Cerebellar nuclear complex (tissue), 1 donor: ENCODE measurements around the gene TMEM178B.
"Not testable (repeated sequence)": the region's sequence is repeated elsewhere in the genome, so short reads cannot be mapped to it uniquely, and the experiment has no call there.

Experiments used
- DNase-seq, 2 experiments: peaks; one replicate each; lab custom pipeline; 2025; lab: John Stamatoyannopoulos, UW

Gene TMEM178B

DNA sequence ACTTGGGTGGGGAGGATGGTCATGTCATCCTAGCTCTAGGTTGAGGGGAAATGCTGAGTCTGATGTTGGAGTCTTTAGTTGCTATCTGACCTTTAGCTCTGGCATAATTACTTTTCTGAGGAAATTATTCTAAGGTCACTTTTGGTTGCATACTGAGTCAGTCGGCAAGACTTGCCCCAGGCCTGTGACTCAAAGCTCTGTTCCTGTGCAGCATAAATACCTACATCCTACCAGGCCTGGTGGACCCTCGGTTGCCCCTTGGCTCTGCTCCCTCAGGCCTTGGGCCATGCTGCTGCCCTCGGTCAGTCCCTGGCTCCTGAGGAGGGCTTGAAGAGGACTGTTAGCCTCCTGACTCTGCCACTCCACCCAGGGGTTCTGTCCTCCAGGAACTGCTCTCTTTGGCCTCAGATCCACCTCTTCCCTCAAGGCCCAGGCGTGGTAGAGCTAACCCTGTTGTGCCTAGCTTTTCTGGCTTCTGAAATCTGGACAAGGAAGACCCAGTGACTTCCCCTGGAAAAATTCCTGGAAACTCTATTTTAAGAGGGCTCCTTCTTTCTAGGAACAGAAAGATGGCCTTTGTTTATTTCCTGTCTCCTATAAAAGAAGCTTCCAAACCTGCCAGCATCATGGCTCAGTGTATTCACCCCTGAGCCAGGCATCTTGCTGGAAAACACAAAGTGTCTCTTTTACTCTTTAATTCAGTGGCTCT is 71.2 kb downstream of the TMEM178B start:
- DNase-seq = no peak

DNA sequence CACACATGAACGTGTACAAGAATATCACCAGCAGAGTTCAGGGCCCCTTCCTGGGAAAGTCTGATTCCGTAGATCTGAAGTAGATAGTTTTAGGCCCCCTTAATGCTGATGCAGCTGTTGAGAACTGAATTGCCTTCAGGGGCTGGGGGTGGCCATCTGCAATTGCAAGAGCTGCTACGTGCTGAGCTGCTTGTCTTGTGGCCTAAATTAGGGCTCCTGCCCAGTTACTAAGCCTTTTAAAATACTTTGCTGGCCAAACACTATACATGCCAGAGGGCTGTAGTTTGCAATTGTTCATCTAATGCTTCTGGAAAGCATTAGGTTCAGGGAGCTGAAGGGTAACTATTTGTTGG is 71.7 kb downstream of the TMEM178B start:
- no peak for DNase-seq

DNA sequence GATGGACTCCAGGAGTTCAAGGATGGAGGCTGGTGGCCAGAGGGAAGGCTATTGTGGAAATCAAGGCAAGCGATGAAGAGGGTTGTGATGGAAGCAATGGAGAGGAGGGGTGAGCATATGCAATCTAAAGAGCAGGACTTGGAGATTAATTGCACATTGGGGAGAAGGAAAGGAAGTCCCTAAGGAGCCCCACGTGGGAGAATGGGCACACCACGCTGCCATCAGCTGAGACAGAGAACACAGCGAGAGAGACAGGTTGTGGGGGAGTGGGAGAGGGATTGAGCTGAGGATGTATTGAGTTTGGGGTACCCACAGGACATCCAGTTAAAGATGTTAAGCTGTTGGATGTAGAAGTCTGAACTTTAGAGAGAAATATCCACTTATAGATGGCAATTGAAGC is 73.6 kb downstream of the TMEM178B start:
- no peak for DNase-seq

DNA sequence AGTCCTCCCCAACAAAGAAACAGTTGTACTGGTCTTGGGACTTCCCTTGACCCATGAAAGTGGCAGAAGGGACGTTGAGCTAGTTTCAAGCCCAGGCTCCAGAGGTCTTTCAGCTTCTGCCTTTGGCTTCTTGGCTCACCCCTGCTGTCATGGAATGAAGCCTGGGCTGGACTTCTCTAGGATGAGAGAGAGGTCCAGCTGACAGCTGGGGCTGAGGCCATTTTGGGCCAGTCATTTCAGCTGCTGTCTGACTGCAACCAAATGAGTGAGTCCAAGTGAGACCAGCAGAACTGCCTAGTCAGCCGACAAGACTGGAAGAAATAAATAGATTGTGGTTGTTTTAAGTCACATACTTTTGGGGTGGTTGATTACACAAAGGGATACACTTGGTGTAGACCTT is 76.6 kb downstream of the TMEM178B start:
- DNase-seq = no peak

DNA sequence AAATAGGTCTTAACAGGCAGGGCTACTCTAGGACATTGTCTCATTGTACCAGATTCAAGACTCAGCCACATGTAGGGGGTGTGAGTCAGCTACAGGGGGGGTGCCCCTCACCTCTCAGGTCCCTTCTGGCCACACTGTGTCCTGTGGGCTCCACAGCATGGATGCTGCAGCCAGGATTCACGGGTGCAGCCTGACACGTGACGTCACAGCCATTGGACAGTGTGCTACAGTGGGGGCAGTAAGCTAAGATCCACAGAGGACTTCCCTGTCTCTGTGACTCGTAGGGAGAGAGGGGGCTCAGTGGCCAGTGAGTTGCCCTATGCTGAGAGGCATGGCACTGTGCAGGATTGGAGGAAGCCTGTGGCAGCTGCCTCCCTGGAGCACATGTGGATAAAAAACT is 77.9 kb downstream of the TMEM178B start:
- no peak for DNase-seq

DNA sequence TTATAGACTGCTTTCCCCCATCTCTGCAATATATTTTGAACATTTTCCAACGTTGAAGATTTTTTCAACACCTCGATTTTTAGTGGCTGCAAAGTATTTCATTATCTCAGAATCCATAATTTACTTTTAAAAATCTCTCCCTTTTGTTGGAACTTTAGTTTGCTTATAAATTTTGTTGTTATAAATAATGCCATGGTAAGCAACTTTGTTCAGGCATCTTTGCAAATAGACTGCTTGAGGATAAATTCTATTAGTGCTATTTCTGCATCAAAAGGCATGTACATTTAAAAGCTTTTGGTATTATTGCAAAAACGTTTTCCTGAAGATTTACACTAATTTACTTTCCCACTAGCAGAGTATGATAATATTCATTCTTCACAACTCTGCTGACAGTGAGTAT is 79.4 kb downstream of the TMEM178B start:
- DNase-seq = no peak

DNA sequence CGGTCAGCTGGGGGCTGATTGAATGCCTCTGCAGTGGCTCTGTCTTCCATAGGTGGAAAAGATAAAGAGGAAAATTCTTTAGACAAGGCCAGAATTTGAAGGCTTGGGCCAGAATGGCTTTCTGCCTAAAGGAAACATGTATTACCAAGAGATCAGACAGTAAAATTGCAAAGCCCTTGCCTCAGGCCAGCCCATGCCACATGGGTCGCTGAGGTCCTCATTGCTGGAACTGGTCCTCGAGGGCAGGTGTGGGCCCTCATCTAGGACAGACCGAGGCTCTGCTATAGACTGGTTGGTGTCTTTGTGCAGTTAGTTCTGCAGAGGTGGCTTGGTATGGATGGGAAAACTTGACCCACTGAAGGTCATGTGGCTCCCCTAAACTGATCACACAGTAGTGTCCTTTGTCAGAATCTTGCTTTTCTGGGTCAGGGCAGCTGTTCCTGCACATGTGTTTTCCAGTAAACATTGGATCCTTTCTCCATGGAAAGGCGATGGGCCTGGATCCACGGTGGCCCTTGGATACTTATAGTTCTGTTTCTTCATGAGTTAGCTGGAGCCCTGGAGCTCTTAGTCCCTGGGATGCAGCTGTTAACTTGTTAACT is 80.4 kb downstream of the TMEM178B start:
- DNase-seq = no peak

DNA sequence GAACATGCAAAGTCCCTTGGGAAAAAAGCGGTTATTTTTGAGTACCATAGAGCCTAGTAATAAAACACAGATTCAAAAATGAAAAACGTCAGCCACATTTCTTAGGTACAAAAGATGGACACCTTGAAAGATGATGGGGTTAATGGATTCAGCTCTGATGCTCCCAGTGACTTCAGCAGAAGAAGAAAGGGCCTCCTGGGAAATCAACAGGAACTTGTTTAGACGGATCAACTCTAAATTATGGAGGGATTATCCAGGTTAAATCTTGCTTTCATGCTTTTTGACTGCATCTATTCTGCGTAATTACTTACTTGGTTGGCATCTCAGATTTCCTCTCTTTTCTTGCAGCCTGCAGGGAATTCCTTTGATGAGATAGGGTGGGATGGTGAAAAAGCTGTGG is 82.5 kb downstream of the TMEM178B start:
- DNase-seq = no peak

DNA sequence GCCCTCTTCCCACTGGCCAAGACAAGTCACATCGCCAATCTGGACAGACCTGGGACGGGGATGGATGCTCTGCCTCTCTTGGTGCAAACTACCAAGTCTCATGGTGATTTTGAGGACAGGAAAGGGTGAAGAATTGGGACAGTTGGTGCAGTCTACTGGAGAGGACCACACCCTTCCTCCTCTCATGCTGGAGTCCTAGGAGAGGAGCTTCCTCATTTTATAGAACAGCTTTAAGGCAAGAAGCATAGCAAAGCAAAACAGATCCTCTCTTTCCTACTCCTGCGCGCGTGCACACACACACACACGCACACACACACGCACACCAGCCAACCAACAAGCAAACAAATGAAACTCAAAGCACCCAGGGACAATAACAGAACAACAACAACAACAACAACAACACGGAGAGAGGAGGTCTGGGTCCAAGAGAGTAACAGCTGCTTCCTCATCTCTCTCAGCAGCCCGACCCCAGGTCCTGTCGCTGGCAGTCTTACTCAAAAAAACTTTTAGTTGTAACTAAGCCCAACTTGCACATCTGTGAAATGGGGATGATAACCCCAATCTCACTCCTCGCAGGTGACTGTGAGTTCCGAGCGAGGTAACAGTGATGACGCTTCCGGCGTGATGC is 83.4 kb downstream of the TMEM178B start:
- no peak for DNase-seq

DNA sequence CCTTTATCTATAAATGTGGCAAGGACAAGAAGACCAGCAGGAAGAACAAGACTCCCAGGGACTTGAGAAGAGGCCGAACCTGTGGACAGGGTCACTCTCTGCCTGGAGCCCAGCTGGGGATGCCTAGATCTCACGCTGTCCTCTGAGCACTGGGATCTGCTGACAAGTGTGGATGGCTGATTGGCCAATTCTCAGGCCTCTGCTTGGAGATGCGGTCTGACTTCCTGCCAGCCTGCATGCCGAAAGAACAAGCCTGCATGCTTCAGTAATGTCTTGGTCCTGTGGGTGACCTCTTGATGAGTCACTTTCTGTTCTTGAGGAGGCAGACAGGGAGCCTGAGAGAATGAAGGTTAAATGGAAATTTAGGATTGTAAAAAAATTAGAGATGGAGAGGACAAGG is 84.7 kb downstream of the TMEM178B start:
- DNase-seq = no peak

DNA sequence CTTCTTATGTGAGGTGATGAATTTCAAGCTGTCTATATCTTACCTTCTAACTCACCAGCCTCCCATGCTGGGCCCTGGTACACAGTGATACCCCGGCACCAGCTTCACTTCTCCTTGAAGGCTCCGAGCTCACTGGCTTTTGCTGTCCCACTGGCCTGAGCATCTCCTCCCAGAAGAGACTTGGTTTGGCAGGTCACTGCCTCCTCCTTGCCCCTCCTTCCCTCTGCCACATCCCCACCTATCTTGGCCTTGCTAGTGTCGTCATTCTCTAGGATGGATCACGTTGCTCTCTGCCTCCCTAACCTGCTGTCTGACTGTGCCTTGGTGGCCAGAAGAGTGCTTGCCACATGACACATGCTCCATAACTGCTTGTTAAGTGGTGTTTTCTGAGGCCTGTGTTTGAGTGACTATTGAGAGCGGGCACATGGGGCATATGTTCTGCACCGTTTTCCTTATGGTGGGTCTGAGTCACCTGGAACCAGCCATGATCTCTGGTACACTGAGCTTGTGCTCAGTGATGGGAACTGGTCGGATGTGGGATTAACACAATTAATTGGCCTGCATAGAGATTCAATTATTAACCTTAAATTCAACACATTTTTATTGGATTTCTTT is 86.5 kb downstream of the TMEM178B start:
- no peak for DNase-seq

DNA sequence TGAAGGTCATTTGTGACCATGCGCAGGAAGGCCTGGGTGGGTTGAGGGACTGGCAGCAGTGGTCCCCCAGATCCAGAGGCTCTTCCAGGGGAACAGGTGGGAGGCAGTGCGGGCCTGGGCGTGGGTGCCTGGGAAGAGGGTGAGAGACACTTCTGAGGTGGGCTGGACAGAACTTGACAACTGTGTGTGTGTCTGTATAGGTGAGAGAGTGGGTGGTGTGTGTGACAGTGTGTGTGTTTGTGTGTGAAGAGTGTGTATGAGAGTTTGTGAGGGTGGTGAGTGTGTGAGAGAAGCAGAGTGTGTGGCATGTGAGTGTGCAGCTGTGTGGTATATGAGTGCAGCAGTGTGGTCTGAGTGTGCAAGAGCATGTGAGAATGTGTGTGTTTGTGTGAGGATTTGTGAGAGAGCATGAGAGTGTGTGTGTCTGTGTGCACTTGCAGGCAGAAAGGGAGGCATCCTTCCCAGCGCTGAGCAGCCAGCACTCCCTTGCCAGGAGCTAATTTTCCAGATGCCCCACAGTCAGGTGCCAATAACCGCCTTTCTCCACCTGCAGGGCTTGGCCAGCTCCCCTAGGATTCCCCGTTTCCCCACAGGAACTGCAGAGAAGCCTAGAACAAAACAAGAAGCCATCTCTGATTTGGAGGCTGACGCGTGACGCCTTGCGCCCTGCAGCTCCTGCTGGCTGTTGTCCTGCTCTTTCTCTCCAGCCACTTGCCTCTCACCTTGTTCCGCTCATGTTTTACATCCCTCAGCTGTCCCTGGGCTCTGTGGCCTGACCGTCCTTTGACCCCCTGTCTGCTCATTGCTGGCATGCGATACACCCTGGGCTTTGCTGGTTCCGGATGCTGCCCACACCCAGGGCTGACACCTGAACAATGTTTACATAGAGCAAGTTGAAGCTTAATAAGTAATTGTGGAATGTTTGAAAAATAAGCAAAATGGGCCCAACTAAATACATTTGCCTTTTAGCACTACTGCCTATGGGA is 88.0 kb downstream of the TMEM178B start:
- peak; percentile 68 to 77 for DNase-seq

DNA sequence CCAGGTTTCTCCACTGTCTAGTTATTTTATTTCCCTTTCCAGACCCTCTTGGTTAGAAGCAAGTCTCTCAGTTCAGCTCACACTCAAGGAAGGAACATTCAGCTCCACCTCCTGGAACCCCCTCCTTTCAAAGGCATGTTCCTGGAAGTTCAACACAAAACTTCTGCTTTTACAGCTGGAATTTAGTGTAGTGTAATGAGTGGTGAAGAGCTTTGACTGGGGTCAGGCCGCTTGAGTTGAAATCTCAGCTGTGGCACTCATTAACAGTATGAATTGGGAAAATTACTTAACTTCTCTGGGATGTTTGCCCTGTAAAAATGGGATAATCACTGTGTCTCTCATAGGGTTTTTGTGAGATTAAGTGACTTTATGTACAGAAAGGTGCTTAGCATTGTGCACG is 91.7 kb downstream of the TMEM178B start:
- DNase-seq = no peak

DNA sequence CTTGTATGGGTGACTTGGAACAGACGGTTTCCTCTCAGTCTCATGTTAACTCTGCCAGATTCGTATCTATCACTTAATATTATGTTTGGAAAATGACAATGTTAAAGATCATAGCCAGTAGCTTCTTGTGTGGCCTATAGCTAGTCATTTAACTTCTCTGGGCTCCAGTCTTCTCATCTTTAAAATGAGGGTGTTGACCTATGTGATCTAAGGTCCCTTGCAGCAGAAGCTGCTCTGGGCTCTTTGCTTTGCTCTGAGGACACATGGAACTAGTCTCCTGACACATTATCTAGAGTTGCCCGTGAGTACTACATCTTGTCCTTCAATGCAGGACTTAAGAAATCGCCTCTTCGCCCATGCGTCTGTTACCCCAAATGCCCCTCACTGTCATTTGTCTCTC is 93.1 kb downstream of the TMEM178B start:
- no peak for DNase-seq

DNA sequence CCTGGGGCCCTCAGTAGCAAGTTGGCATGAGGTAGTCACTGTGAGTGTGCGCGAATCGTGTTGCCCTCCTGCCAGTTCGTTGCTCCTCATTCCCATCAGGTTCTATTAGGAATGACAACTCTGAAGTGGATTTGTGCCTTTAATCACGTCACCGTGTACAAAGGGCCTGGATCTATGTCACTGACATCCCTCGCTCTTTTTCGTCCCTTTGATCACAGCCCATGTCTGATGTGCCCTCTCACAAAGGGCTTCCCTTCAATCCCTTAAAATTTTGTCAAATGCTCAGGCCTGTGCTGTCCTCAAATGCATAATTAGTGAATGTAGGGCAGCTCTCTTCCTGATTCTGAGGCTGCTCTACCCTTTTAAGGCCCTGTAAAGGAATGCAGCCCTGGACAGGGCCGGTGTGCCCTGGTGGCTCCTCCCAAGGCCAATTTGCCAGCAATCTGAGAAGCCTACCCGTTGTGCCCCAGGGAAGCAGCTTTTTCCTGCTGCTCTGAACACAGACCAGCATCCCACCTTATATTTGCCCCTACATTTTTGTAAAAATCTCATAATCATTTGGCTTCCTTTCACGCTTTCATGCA is 93.6 kb downstream of the TMEM178B start:
- DNase-seq = no peak

DNA sequence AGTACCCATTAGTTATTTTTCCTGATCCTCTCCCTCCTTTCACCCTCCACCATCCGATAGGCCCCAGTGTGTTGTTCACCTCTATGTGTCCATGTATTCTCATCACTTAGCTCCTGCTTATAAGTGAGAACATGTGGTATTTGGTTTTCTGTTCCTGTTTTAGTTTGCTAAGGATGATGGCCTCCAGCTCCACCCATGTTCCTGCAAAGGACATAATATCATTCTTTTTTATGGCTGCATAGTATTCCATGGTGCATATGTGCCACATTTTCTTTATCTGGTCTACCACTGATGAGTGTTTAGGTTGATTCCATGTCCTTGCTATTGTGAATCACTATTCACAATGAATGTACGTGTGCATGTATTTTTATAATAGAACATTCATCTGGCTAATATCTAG is 95.3 kb downstream of the TMEM178B start:
- not testable (repeated sequence) for DNase-seq

DNA sequence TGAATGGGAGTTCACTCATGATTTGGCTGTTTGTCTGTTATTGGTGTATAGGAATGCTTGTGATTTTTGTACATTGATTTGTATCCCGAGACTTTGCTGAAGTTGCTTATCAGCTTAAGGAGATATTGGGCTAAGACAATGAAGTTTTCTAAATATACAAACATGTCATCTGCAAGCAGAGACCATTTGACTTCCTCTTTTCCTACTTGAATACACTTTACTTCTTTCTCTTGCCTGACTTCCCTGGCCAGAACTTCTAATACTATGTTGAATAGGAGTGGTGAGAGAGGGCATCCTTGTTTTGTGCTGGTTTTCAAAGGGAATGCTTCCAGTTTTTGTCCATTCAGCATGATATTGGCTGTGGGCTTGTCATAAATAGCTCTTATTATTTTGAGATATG is 101.9 kb downstream of the TMEM178B start:
- DNase-seq = not testable (repeated sequence)

DNA sequence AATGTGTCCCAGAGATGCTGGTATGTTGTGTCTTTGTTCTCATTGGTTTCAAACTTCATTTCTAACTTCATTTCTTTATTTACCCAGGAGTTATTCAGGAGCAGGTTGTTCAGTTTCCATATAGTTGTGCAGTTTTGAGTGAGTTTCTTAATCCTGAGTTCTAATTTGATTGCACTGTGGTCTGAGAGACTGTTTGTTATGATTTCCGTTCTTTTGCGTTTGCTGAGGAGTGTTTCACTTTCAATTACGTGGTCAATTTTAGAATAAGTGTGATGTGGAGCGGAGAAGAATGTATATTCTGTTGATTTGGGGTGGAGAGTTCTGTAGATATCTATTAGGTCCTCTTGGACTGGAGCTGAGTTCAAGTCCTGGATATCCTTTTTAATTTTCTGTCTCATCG is 103.3 kb downstream of the TMEM178B start:
- not testable (repeated sequence) for DNase-seq

DNA sequence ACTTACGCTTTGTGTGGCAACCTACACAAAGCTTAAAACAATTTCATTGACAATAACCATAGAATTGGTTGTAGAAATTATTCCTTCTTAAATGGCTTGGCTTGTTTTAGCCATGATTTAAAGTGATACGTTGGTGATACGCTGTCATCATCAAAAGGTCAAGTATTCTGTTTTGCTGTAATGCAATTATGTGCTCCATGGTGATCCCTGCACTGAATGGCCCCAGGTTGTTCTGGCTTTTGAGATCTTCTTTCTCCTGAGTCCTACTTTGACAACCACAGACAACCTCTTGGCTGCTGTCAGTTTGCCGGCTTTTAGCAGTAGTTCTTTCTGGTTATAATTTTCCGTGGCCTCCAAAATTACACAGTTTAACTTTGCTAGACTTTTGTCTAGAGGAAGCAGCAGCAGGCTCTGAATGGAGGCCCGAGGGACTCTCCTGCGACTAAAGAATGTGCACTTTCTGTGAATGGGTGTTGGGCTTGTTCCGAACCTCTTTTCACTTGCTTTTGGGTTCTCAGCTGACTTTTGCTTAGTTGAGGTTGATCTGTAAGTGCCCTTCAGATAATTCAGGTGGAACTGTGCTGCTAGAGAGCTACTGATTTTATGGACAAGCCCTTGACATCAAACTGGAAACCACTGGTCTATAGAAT is 104.7 kb downstream of the TMEM178B start:
- DNase-seq = no peak

DNA sequence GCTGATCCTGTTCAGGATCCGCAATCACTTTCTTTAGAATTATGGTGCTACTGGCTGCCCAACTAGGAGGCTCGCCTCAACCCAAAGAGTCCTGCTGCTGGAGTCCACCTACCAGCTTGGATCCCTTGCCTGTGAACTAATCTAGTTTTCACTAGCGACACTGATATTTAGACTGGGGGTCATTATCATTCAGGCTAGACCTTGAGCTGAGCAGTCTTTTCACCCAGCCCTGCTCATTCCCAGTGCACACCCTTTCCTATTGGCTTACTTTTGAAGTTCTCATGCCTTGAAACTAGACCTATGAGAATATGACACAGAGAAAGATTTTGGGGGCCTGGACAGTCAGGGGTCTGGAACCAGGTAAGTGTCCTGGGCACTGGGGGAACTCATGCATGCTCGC is 107.9 kb downstream of the TMEM178B start:
- DNase-seq = no peak

DNA sequence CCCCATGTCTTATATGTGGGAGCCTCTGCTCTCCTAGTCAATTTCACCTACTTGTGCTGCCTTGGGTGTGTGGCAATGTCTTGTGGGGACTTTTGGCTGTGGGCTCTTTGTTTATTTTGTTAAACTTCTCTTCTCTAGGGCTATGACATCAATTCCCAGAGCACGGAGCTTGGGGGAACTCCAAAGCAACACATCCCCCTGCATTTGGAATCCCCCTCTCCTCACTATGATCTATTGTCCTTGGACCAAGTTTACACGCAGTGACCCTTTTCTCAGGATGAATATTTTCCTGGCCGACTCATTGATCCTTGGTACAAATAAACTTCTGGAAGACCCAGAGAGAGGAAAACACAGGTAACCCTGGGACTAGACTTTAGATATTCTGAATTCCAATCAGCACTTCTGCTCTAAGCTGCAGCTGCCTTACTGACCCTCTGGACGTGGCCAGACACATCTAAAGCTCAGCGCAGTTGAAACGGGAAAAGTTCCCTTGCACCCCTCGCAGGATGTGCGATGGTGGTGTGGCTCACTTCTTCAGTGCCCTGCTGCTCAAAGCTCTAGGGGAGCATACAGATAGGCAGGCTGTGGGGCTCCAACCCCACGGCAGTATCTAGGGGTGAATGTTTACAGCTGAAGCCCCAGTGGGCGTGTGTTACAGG is 110.8 kb downstream of the TMEM178B start:
- no peak for DNase-seq
